H1 (cell line): ENCODE results near the gene STARD13. TPM values are rescaled to one million over a fixed set of nuclear protein-coding genes. Genes with fewer than 3 reads are reported as not detected.

Experiments
- MAFK ChIP-seq: IDR thresholded peaks from 2 replicates; pipeline ENCODE4 v1.6.1; 2012; ENCODE audit warnings: low read depth, mild to moderate bottlenecking, improper control_type of control experiment, low read length
- RAD21 ChIP-seq, 2 experiments: IDR thresholded peaks in 1 of 2; conservative IDR thresholded peaks in 1 of 2; 2 replicates each; pipeline ENCODE4 v1.6.1; 2011; ENCODE audit warnings: low read depth in 2 of 2, low read length in 2 of 2, improper control_type of control experiment in 1 of 2, inconsistent platforms in 1 of 2, mild to moderate bottlenecking in 1 of 2, moderate library complexity in 1 of 2
- RFX5 ChIP-seq: IDR thresholded peaks from 2 replicates; pipeline ENCODE4 v1.6.1; 2011; ENCODE audit warnings: low read depth, low read length, improper control_type of control experiment, borderline replicate concordance
- SP4 ChIP-seq: IDR thresholded peaks from 2 replicates; pipeline ENCODE4 v1.6.1; 2012; ENCODE audit warnings: low read length, inconsistent platforms
- polyA plus RNA-seq, 7 experiments: library from polyadenylated mRNA; depleted of rRNA in 3 of 7; stranded (reverse) in 5 of 7; unstranded in 2 of 7; fragments of >200 nt in 5 of 7; fragments of 200-250 nt in 2 of 7; gene quantifications; 1 replicate in 5 of 7; 2 replicates in 1 of 7; 4 replicates in 1 of 7; pipeline versions ENCODE4 v1.2.1 to v1.2.3, GENCODE V29; 2011 to 2013; ENCODE audit warnings: missing spikeins in 2 of 7, mixed read lengths in 2 of 7
- total RNA-seq: library from RNA; stranded (reverse); fragmentation: NEBNext Ultra II Directional; extraction: Animal tissue kit (Norgen Biotek cat#: 25700); gene quantifications from 2 replicates; pipeline ENCODE4 v1.2.1, GENCODE V29; 2021

The STARD13 gene
- total and polyA plus RNA-seq, 2 of the 8 experiments (the other 6 are each of a cell fraction or from before 2014, with no cell fraction given), result 0.82 to 2.9 TPM

DNA sequence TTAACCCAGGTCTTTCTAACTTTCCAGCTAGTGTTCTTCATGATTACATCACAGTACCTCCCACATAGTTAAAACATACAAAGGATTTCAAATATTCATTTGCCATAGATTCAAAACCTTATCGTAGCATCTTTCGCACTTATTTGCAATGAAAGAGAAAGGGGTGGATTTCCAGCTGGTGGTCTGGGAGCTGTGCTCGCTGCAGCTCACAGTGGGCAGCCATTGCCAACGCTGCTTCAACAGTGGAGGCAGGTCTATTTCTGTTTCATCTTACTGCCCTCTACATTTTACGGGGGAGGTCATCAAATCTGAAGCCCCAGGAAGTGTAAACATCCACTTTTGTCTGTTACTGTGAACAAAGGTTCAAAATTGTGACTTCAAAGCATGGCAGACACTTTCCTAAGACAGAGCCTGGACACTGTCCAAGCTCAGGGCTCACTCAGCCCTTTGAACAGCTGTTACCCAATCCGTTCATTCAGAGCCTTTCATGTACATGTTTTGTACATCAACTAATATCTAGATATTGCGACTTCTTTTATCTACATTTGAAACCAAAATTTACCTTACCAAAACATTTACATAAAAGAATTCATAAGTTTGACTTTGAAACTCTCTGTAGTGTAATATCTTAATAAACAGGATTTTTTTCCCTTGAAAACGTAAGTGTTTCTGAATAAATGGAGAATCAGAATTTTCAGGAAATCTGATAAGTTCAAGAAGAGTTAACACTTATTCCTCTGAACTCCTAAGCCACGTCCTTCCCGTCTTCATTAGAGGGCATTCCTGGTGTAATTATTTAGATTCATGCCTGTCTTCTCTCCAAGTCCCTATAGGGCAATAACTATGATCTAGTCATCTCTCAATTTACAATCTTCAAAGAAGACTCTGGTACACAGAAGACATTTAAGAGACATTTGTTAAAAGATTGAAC lies 25.1 kb downstream of the STARD13 start (continued):
- TF ChIP-seq RAD21 (IDR thresholded peaks at IDR 0.05 in 1 of 2, conservative IDR thresholded peaks at IDR 0.05 in 1 of 2; ENCODE audit: low read depth in 2 of 2, low read length in 2 of 2), result no peak
- no peak for TF ChIP-seq SP4
- TF ChIP-seq RFX5, result no peak
- TF ChIP-seq MAFK, result no peak
